ENCODE measurements around the gene KCNAB1.
A peak's percentile ranks its signal among the peaks of the same experiment; 100 is the strongest.

Gene KCNAB1

GRCh38 chr3:156311930-156312329 is 191.6 kb downstream of the KCNAB1 start:
- DNase-seq: no peak

- DNase-seq: no peak
Measured at GRCh38 chr3:156316076-156316475, 195.7 kb downstream of the KCNAB1 start.

GRCh38 chr3:156317462-156318074 is 197.2 kb downstream of the KCNAB1 start:
- DNase-seq: no peak

GRCh38 chr3:156321945-156322344 is 201.6 kb downstream of the KCNAB1 start:
- peak in 33 of 56 donors; percentile 8 to 64 (median 29) for DNase-seq

- DNase-seq: no peak
Measured at GRCh38 chr3:156323466-156323865, 203.1 kb downstream of the KCNAB1 start.

GRCh38 chr3:156330415-156330814 is 210.0 kb downstream of the KCNAB1 start:
- DNase-seq: no peak

- no peak for DNase-seq
Measured at GRCh38 chr3:156332304-156332703, 211.9 kb downstream of the KCNAB1 start.

GRCh38 chr3:156334841-156335545 is 214.6 kb downstream of the KCNAB1 start:
- DNase-seq: no peak

GRCh38 chr3:156339491-156339890 is 219.1 kb downstream of the KCNAB1 start:
- DNase-seq: no peak

- DNase-seq: peak in 22 of 56 donors; percentile 2 to 34 (median 12)
Measured at GRCh38 chr3:156341332-156341731, 221.0 kb downstream of the KCNAB1 start.

GRCh38 chr3:156341831-156342416 is 221.5 kb downstream of the KCNAB1 start:
- peak in 1 of 56 donors; percentile 11 for DNase-seq

GRCh38 chr3:156344215-156344614 is 223.8 kb downstream of the KCNAB1 start:
- DNase-seq: no peak

GRCh38 chr3:156349111-156349510 is 228.7 kb downstream of the KCNAB1 start:
- no peak for DNase-seq

- no peak for DNase-seq
Measured at GRCh38 chr3:156349978-156350377, 229.6 kb downstream of the KCNAB1 start.

- no peak for DNase-seq
Measured at GRCh38 chr3:156350781-156351180, 230.4 kb downstream of the KCNAB1 start.

GRCh38 chr3:156351783-156352182 is 231.4 kb downstream of the KCNAB1 start:
- no peak for DNase-seq

GRCh38 chr3:156352728-156353127 is 232.3 kb downstream of the KCNAB1 start:
- no peak for DNase-seq

- no peak for DNase-seq
Measured at GRCh38 chr3:156353563-156353962, 233.2 kb downstream of the KCNAB1 start.

- DNase-seq: no peak
Measured at GRCh38 chr3:156356537-156357363, 236.4 kb downstream of the KCNAB1 start.

GRCh38 chr3:156358232-156358631 is 237.9 kb downstream of the KCNAB1 start:
- DNase-seq: no peak

GRCh38 chr3:156359368-156359767 is 239.0 kb downstream of the KCNAB1 start:
- DNase-seq: no peak

GRCh38 chr3:156360083-156360482 is 239.7 kb downstream of the KCNAB1 start:
- no peak for DNase-seq

All from nucleus accumbens (tissue), 56 donors.